ENCODE results near the gene WASF3.

- TF ChIP-seq CTCF (IDR thresholded peaks at IDR 0.05 in 8 of 11, conservative IDR thresholded peaks at IDR 0.05 in 3 of 11): no peak
- peak in 1 of 3 donors; percentile 26 for TF ChIP-seq POLR2AphosphoS5 (IDR thresholded peaks at IDR 0.05)
- TF ChIP-seq POLR2A (IDR thresholded peaks at IDR 0.05): no peak
These were observed 48.6 kb upstream of the WASF3 start for GRCh38 chr13:26508885-26509284.

Data from spleen (tissue), 7 donors.